Left ventricle myocardium inferior (tissue), 1 donor: ENCODE results near the gene APOA1. TPM values are rescaled to one million over a fixed set of nuclear protein-coding genes. Genes with fewer than 3 reads are reported as not detected.

Experiments
- DNase-seq: peaks from one replicate; pipeline ENCODE4 v3.0.0-alpha.2; 2020
- H3K27ac ChIP-seq: fragments of 200-600 bp; replicated peaks from 2 replicates; pipeline ENCODE4 v1.8.0; 2021
- H3K27me3 ChIP-seq: fragments of 200-600 bp; 2 replicates; pipeline ENCODE4 v1.8.0; 2021; ENCODE audit warnings: low read depth
- H3K36me3 ChIP-seq: fragments of 200-600 bp; 2 replicates; pipeline ENCODE4 v1.8.0; 2021
- H3K4me1 ChIP-seq: fragments of 200-600 bp; 2 replicates; pipeline ENCODE4 v1.8.0; 2021
- H3K4me3 ChIP-seq: fragments of 200-600 bp; 2 replicates; pipeline ENCODE4 v1.8.0; 2021; ENCODE audit warnings: mild to moderate bottlenecking, moderate library complexity
- H3K9me3 ChIP-seq: fragments of 200-600 bp; replicated peaks from 2 replicates; pipeline ENCODE4 v1.8.0; 2021
- CTCF ChIP-seq: fragments of 200-600 bp; IDR thresholded peaks from 2 replicates; pipeline ENCODE4 v1.8.0; 2021; ENCODE audit warnings: antibody characterized with exemption, mild to moderate bottlenecking, borderline replicate concordance
- intact Hi-C: fragments of 100-400 bp; cut with micrococcal nuclease; formaldehyde crosslinking; loops from one replicate; pipeline ENCODE4 v1.11.0; 2022
- total RNA-seq: library from RNA; stranded (reverse); fragmentation: NEBNext Ultra II Directional; extraction: Animal tissue kit (Norgen Biotek cat#: 25700); gene quantifications from one replicate; pipeline ENCODE4 v1.2.1, GENCODE V29; 2021
- donor health status: DM: no; HTN: yes; CAD: no; lungs with severe emphysema.

The APOA1 gene
- total RNA-seq, 1 donor from 2014 or later: 62.6 TPM

- H3K4me1 ChIP-seq: peaks cover 4% of the 10 kb centered on the region
- H3K4me3 ChIP-seq: no peak overlapping the region
- no peak for TF ChIP-seq CTCF
- no peaks in the 10 kb centered on the region for H3K9me3 ChIP-seq
- no peak overlapping the region for H3K27ac ChIP-seq
- H3K36me3 ChIP-seq: no peaks in the 10 kb centered on the region
- DNase-seq: no peak
- H3K27me3 ChIP-seq: no peaks in the 10 kb centered on the region
- intact Hi-C loops: no loop called here
Observed at GRCh38 chr11:116814502-116814901, 22.9 kb downstream of the APOA1 start.

GRCh38 chr11:116813781-116814471 is 23.5 kb downstream of the APOA1 start:
- Histone ChIP-seq H3K4me3 (no peak overlapping the region), H3K4me1 (peaks cover 4% of the 10 kb centered on the region), H3K36me3 (no peaks in the 10 kb centered on the region), H3K9me3 (no peaks in the 10 kb centered on the region), H3K27me3 (no peaks in the 10 kb centered on the region), H3K27ac (no peak overlapping the region)
- no peak for TF ChIP-seq CTCF
- intact Hi-C loops: no loop called here
- DNase-seq: no peak

GRCh38 chr11:116813170-116813569 is 24.3 kb downstream of the APOA1 start:
- Histone ChIP-seq H3K9me3 (no peaks in the 10 kb centered on the region), H3K36me3 (no peaks in the 10 kb centered on the region), H3K4me3 (no peak overlapping the region), H3K27me3 (no peaks in the 10 kb centered on the region), H3K27ac (no peak overlapping the region), H3K4me1 (peaks cover 4% of the 10 kb centered on the region)
- no peak for TF ChIP-seq CTCF
- DNase-seq: no peak
- intact Hi-C loops: no loop called here

GRCh38 chr11:116812109-116812508 is 25.3 kb downstream of the APOA1 start:
- intact Hi-C loops: no loop called here
- Histone ChIP-seq H3K4me3 (no peak overlapping the region), H3K4me1 (peaks cover 4% of the 10 kb centered on the region), H3K27ac (no peak overlapping the region), H3K27me3 (no peaks in the 10 kb centered on the region), H3K9me3 (no peaks in the 10 kb centered on the region), H3K36me3 (no peaks in the 10 kb centered on the region)
- no peak for DNase-seq
- TF ChIP-seq CTCF: no peak

GRCh38 chr11:116811194-116811593 is 26.2 kb downstream of the APOA1 start:
- no peak for TF ChIP-seq CTCF
- Histone ChIP-seq H3K4me3 (no peak overlapping the region), H3K27me3 (no peaks in the 10 kb centered on the region), H3K36me3 (no peaks in the 10 kb centered on the region), H3K27ac (no peak overlapping the region), H3K9me3 (no peaks in the 10 kb centered on the region), H3K4me1 (peaks cover 4% of the 10 kb centered on the region)
- no peak for DNase-seq
- intact Hi-C loops: no loop called here
